ENCODE measurements around the gene GRK5. TPM values are rescaled to one million over a fixed set of nuclear protein-coding genes. Genes with fewer than 3 reads are reported as not detected.
"Not testable (repeated sequence)": the region's sequence is repeated elsewhere in the genome, so short reads cannot be mapped to it uniquely, and the experiment has no call there.

GRK5 gene
- total RNA-seq, 1 experiment from 2014 or later = 58.2 TPM

GRCh38 chr10:119461923-119462322 is 254.6 kb downstream of the GRK5 start:
- no peak for DNase-seq (ENCODE audit: low spot score)
- POLR2A ChIA-PET (ENCODE audit: low non-redundant PET) = no interaction called here
- H3K4me1 ChIP-seq (ENCODE audit: insufficient read depth, low read length, poor library complexity, severe bottlenecking) = no peaks in the 10 kb centered on the region
- CTCF ChIA-PET = no interaction called here
- TF ChIP-seq EZH2 (IDR thresholded peaks at IDR 0.05; ENCODE audit: borderline replicate concordance, low read depth, low read length, poor library complexity, severe bottlenecking) = no peak
- TF ChIP-seq, protein P1, sequence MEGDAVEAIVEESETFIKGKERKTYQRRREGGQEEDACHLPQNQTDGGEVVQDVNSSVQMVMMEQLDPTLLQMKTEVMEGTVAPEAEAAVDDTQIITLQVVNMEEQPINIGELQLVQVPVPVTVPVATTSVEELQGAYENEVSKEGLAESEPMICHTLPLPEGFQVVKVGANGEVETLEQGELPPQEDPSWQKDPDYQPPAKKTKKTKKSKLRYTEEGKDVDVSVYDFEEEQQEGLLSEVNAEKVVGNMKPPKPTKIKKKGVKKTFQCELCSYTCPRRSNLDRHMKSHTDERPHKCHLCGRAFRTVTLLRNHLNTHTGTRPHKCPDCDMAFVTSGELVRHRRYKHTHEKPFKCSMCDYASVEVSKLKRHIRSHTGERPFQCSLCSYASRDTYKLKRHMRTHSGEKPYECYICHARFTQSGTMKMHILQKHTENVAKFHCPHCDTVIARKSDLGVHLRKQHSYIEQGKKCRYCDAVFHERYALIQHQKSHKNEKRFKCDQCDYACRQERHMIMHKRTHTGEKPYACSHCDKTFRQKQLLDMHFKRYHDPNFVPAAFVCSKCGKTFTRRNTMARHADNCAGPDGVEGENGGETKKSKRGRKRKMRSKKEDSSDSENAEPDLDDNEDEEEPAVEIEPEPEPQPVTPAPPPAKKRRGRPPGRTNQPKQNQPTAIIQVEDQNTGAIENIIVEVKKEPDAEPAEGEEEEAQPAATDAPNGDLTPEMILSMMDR (conservative IDR thresholded peaks at IDR 0.05; ENCODE audit: low read depth, low read length) = no peak
- no peaks in the 10 kb centered on the region for H3K27me3 ChIP-seq (replicated peaks; ENCODE audit: insufficient read depth, low read depth, low read length, poor library complexity)
- no peaks in the 10 kb centered on the region for H3K9me3 ChIP-seq (ENCODE audit: low read depth, low read length, poor library complexity, severe bottlenecking)
- no peaks in the 10 kb centered on the region for H3K36me3 ChIP-seq (ENCODE audit: insufficient read depth, low read length, poor library complexity, severe bottlenecking)
- no peak overlapping the region for H3K4me3 ChIP-seq (ENCODE audit: low read depth, low read length, poor library complexity, severe bottlenecking)
- H3K27ac ChIP-seq (ENCODE audit: low read depth, low read length, poor library complexity, severe bottlenecking) = no peak overlapping the region
- BruUV-seq (replicated peaks) = no TSS peak
- intact Hi-C loops (cut with micrococcal nuclease; ENCODE audit: unreplicated experiment) = no loop called here

- H3K27ac ChIP-seq (ENCODE audit: low read depth, low read length, poor library complexity, severe bottlenecking) = no peak overlapping the region
- intact Hi-C loops (cut with micrococcal nuclease; ENCODE audit: unreplicated experiment) = no loop called here
- ChIA-PET CTCF (no interaction called here), POLR2A (ENCODE audit: low non-redundant PET) (no interaction called here)
- H3K36me3 ChIP-seq (ENCODE audit: insufficient read depth, low read length, poor library complexity, severe bottlenecking) = no peaks in the 10 kb centered on the region
- no peaks in the 10 kb centered on the region for H3K27me3 ChIP-seq (replicated peaks; ENCODE audit: insufficient read depth, low read depth, low read length, poor library complexity)
- DNase-seq (ENCODE audit: low spot score) = no peak
- no peaks in the 10 kb centered on the region for H3K9me3 ChIP-seq (ENCODE audit: low read depth, low read length, poor library complexity, severe bottlenecking)
- no peak overlapping the region for H3K4me3 ChIP-seq (ENCODE audit: low read depth, low read length, poor library complexity, severe bottlenecking)
- TF ChIP-seq EZH2 (IDR thresholded peaks at IDR 0.05; ENCODE audit: borderline replicate concordance, low read depth, low read length, poor library complexity, severe bottlenecking) = no peak
- TF ChIP-seq, protein P1 (conservative IDR thresholded peaks at IDR 0.05; ENCODE audit: low read depth, low read length) = no peak
- no TSS peak for BruUV-seq (replicated peaks)
- no peaks in the 10 kb centered on the region for H3K4me1 ChIP-seq (ENCODE audit: insufficient read depth, low read length, poor library complexity, severe bottlenecking)
Observed at GRCh38 chr10:119462773-119463172, 255.4 kb downstream of the GRK5 start.

GRCh38 chr10:119463195-119463594 is 255.8 kb downstream of the GRK5 start:
- CTCF ChIA-PET; H3K27ac ChIP-seq (ENCODE audit: low read depth, low read length, poor library complexity, severe bottlenecking); H3K36me3 ChIP-seq (ENCODE audit: insufficient read depth, low read length, poor library complexity, severe bottlenecking); POLR2A ChIA-PET (ENCODE audit: low non-redundant PET); H3K4me3 ChIP-seq (ENCODE audit: low read depth, low read length, poor library complexity, severe bottlenecking); intact Hi-C loops (cut with micrococcal nuclease; ENCODE audit: unreplicated experiment); H3K4me1 ChIP-seq (ENCODE audit: insufficient read depth, low read length, poor library complexity, severe bottlenecking); BruUV-seq (replicated peaks); DNase-seq (ENCODE audit: low spot score); H3K9me3 ChIP-seq (ENCODE audit: low read depth, low read length, poor library complexity, severe bottlenecking); H3K27me3 ChIP-seq (replicated peaks; ENCODE audit: insufficient read depth, low read depth, low read length, poor library complexity): not testable (repeated sequence)

- ChIA-PET CTCF (no interaction called here), POLR2A (ENCODE audit: low non-redundant PET) (no interaction called here)
- Histone ChIP-seq H3K27me3 (replicated peaks; ENCODE audit: insufficient read depth, low read depth, low read length, poor library complexity) (peaks cover 5% of the 10 kb centered on the region), H3K36me3 (ENCODE audit: insufficient read depth, low read length, poor library complexity, severe bottlenecking) (no peaks in the 10 kb centered on the region), H3K4me3 (ENCODE audit: low read depth, low read length, poor library complexity, severe bottlenecking) (no peak overlapping the region), H3K9me3 (ENCODE audit: low read depth, low read length, poor library complexity, severe bottlenecking) (no peaks in the 10 kb centered on the region), H3K4me1 (ENCODE audit: insufficient read depth, low read length, poor library complexity, severe bottlenecking) (no peaks in the 10 kb centered on the region), H3K27ac (ENCODE audit: low read depth, low read length, poor library complexity, severe bottlenecking) (no peak overlapping the region)
- intact Hi-C loops (cut with micrococcal nuclease; ENCODE audit: unreplicated experiment) = no loop called here
- BruUV-seq (replicated peaks) = no TSS peak
- no peak for DNase-seq (ENCODE audit: low spot score)
- no peak for TF ChIP-seq EZH2 (IDR thresholded peaks at IDR 0.05; ENCODE audit: borderline replicate concordance, low read depth, low read length, poor library complexity, severe bottlenecking)
- TF ChIP-seq, protein P1 (conservative IDR thresholded peaks at IDR 0.05; ENCODE audit: low read depth, low read length) = no peak
Observed at GRCh38 chr10:119465085-119465484, 257.7 kb downstream of the GRK5 start.
